ENCODE measurements around the gene RIC8B. TPM values are rescaled to one million over a fixed set of nuclear protein-coding genes. Genes with fewer than 3 reads are reported as not detected.

RIC8B gene
- total RNA-seq, 1 experiment from 2014 or later, result 14.9 TPM

- no peaks in the 10 kb centered on the region for H3F3A ChIP-seq (ENCODE audit: insufficient read depth, low read depth)
- DNase-seq, result no peak
- H3K9me3 ChIP-seq (ENCODE audit: insufficient read depth, low read depth), result no peaks in the 10 kb centered on the region; the same call in 1 of the 2 replicates
- no peak overlapping the region for H3K27ac ChIP-seq
- H3K4me2 ChIP-seq, result no peak overlapping the region
- no peaks in the 10 kb centered on the region for H3K27me3 ChIP-seq (ENCODE audit: insufficient read depth, low read depth)
- POLR2A ChIA-PET (ENCODE audit: unreplicated experiment), result interaction anchor here (0.5 kb wide), 1 partner anchor 13 kb away, joined by 29 read pairs; no protein-coding TSS in a partner anchor
- CTCF ChIA-PET, result no interaction called here
- intact Hi-C loops (cut with micrococcal nuclease; ENCODE audit: unreplicated experiment), result no loop called here
- 0 out of 2 replicates have a peak, but pooled peaks cover 5% of the 10 kb centered on the region for H3K4me1 ChIP-seq (replicated peaks; ENCODE audit: insufficient read depth)
- H3K4me3 ChIP-seq, result no peak overlapping the region
- H3K79me2 ChIP-seq (ENCODE audit: low read depth), result no peaks in the 10 kb centered on the region
- H2AFZ ChIP-seq, result no peak overlapping the region
- TF ChIP-seq CTCF (conservative IDR thresholded peaks at IDR 0.05), result no peak
- no peaks in the 10 kb centered on the region for H3K9me2 ChIP-seq (ENCODE audit: insufficient read depth)
- BruUV-seq (replicated peaks), result no TSS peak
- no peaks in the 10 kb centered on the region; the same call in 1 of the 2 replicates for H4K20me1 ChIP-seq (ENCODE audit: insufficient read depth)
- H3K36me3 ChIP-seq (ENCODE audit: low read depth), result no peaks in the 10 kb centered on the region
Observed at GRCh38 chr12:106907411-106907810, 132.9 kb downstream of the RIC8B start.

GRCh38 chr12:106907846-106908245 is 133.4 kb downstream of the RIC8B start:
- ChIA-PET POLR2A (ENCODE audit: unreplicated experiment) (interaction anchor here (0.5 kb wide), 1 partner anchor 13 kb away, joined by 29 read pairs; no protein-coding TSS in a partner anchor), CTCF (no interaction called here)
- DNase-seq, result no peak
- no peak for TF ChIP-seq CTCF (conservative IDR thresholded peaks at IDR 0.05)
- no peak for TF ChIP-seq EZH2 (IDR thresholded peaks at IDR 0.05; ENCODE audit: low read depth)
- Histone ChIP-seq H2AFZ (no peak overlapping the region), H3K27ac (no peak overlapping the region), H4K20me1 (ENCODE audit: insufficient read depth) (no peaks in the 10 kb centered on the region; the same call in 1 of the 2 replicates), H3K4me3 (no peak overlapping the region), H3K4me2 (no peak overlapping the region), H3F3A (ENCODE audit: insufficient read depth, low read depth) (no peaks in the 10 kb centered on the region), H3K79me2 (ENCODE audit: low read depth) (no peaks in the 10 kb centered on the region), H3K36me3 (ENCODE audit: low read depth) (no peaks in the 10 kb centered on the region), H3K9me2 (ENCODE audit: insufficient read depth) (no peaks in the 10 kb centered on the region), H3K4me1 (replicated peaks; ENCODE audit: insufficient read depth) (0 out of 2 replicates have a peak, but pooled peaks cover 5% of the 10 kb centered on the region), H3K27me3 (ENCODE audit: insufficient read depth, low read depth) (no peaks in the 10 kb centered on the region), H3K9me3 (ENCODE audit: insufficient read depth, low read depth) (no peaks in the 10 kb centered on the region; the same call in 1 of the 2 replicates)
- BruUV-seq (replicated peaks), result no TSS peak
- intact Hi-C loops (cut with micrococcal nuclease; ENCODE audit: unreplicated experiment), result no loop called here

- CTCF ChIA-PET, result no interaction called here
- no peaks in the 10 kb centered on the region for H3F3A ChIP-seq (ENCODE audit: insufficient read depth, low read depth)
- no TSS peak for BruUV-seq (replicated peaks)
Observed at GRCh38 chr12:106908561-106908960, 134.1 kb downstream of the RIC8B start.

More at GRCh38 chr12:106908561-106908960, 134.1 kb downstream of the RIC8B start:
- no peaks in the 10 kb centered on the region; the same call in 1 of the 2 replicates for H4K20me1 ChIP-seq (ENCODE audit: insufficient read depth)
- H3K36me3 ChIP-seq (ENCODE audit: low read depth), result no peaks in the 10 kb centered on the region
- intact Hi-C loops (cut with micrococcal nuclease; ENCODE audit: unreplicated experiment), result no loop called here
- H3K27me3 ChIP-seq (ENCODE audit: insufficient read depth, low read depth), result no peaks in the 10 kb centered on the region
- no peak overlapping the region for H3K4me3 ChIP-seq
- TF ChIP-seq EZH2 (IDR thresholded peaks at IDR 0.05; ENCODE audit: low read depth), result no peak
- TF ChIP-seq CTCF (conservative IDR thresholded peaks at IDR 0.05), result no peak
- DNase-seq, result no peak
- no peak overlapping the region for H2AFZ ChIP-seq
- H3K9me3 ChIP-seq (ENCODE audit: insufficient read depth, low read depth), result no peaks in the 10 kb centered on the region; the same call in 1 of the 2 replicates
- H3K79me2 ChIP-seq (ENCODE audit: low read depth), result no peaks in the 10 kb centered on the region
- H3K9me2 ChIP-seq (ENCODE audit: insufficient read depth), result no peaks in the 10 kb centered on the region
- no peak overlapping the region for H3K4me2 ChIP-seq
- POLR2A ChIA-PET (ENCODE audit: unreplicated experiment), result no interaction called here
- H3K27ac ChIP-seq, result no peak overlapping the region
- 0 out of 2 replicates have a peak, but pooled peaks cover 1% of the 10 kb centered on the region for H3K4me1 ChIP-seq (replicated peaks; ENCODE audit: insufficient read depth)
